MCF 10A (cell line): ENCODE results near the gene BLTP2. TPM values are rescaled to one million over a fixed set of nuclear protein-coding genes. Genes with fewer than 3 reads are reported as not detected.
A peak's percentile ranks its signal among the peaks of the same experiment; 100 is the strongest.

Experiments
- BruUV-seq: library from RNA; stranded (reverse); fragments of 400-500 nt; replicated peaks from 2 replicates; lab custom pipeline; 2021; lab: Mats Ljungman, UMichigan
- CTCF ChIA-PET: fragments of 300-600 bp; sonication (Branson Sonifier 250); formaldehyde crosslinking; extraction: SDS; loops from one replicate; lab custom pipeline; 2021; ENCODE audit warnings: antibody characterized with exemption, inconsistent platforms; lab: Yijun Ruan, JAX
- POLR2A ChIA-PET: fragments of 300-600, 350-650 bp; sonication (Branson Sonifier 250); formaldehyde crosslinking; extraction: SDS; loops from one replicate; lab custom pipeline; 2020; ENCODE audit warnings: antibody characterized with exemption, inconsistent platforms; lab: Yijun Ruan, JAX
- DNase-seq: peaks from one replicate; pipeline ENCODE4 v3.0.0-alpha.2; 2018; ENCODE audit not compliant: unreplicated experiment
- H3K27ac Mint-ChIP-seq: one replicate; pipeline ENCODE4 v1.8.0; 2022; ENCODE audit warnings: mild to moderate bottlenecking, low read depth, mixed read lengths; ENCODE audit not compliant: unreplicated experiment
- H3K27me3 Mint-ChIP-seq: one replicate; pipeline ENCODE4 v1.8.0; 2022; ENCODE audit warnings: mixed read lengths; ENCODE audit not compliant: insufficient read depth, unreplicated experiment
- H3K36me3 Mint-ChIP-seq: one replicate; pipeline ENCODE4 v1.8.0; 2022; ENCODE audit warnings: mild to moderate bottlenecking, moderate library complexity, mixed read lengths; ENCODE audit not compliant: insufficient read depth, unreplicated experiment
- H3K4me1 Mint-ChIP-seq: one replicate; pipeline ENCODE4 v1.8.0; 2022; ENCODE audit warnings: mixed read lengths; ENCODE audit not compliant: insufficient read depth, unreplicated experiment
- H3K4me3 Mint-ChIP-seq: one replicate; pipeline ENCODE4 v1.8.0; 2022; ENCODE audit warnings: mild to moderate bottlenecking, moderate library complexity, mixed read lengths; ENCODE audit not compliant: unreplicated experiment
- H3K9me3 Mint-ChIP-seq: one replicate; pipeline ENCODE4 v1.8.0; 2022; ENCODE audit warnings: mixed read lengths; ENCODE audit not compliant: unreplicated experiment
- CTCF ChIP-seq: fragments of 200-600 bp; IDR thresholded peaks from one replicate; pipeline ENCODE4 v1.8.0; 2022; ENCODE audit warnings: antibody characterized with exemption, mild to moderate bottlenecking; ENCODE audit not compliant: unreplicated experiment
- intact Hi-C: fragments of 100-400 bp; cut with micrococcal nuclease; formaldehyde crosslinking; loops from 2 replicates; pipeline ENCODE4 v1.14.1; 2022
- total RNA-seq: library from RNA; stranded (reverse); gene quantifications from 2 replicates; pipeline ENCODE4 v1.2.3, GENCODE V29; 2022

Gene BLTP2
- total RNA-seq, 1 experiment from 2014 or later = 119 TPM

DNA sequence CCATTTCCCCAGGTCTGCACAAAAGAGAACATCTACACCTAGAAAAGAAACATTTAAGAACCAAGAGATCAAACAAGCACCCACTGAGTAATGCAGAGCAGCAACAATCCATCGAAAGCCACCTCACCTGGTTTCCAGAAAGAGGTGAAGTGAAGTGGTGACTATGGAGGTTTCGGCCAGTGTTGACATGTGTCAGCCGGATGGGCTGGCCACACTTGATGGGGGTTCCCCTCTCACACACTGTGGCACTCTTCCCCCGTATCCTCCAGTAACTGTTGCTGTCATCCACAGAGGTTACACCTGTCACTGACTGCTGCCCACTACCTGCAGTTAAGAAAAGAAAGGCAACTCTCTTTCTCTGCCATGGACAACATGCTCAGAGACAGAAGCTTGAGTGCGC lies 10.2 kb upstream of the BLTP2 start:
- no peaks in the 10 kb centered on the region for H3K9me3 Mint-ChIP-seq
- no peak overlapping the region for H3K4me3 Mint-ChIP-seq
- ChIA-PET CTCF (no interaction called here), POLR2A (interaction anchor here (0.8 to 1.7 kb wide), 2 partner anchors 11 to 36 kb away, joined by 4 to 7 read pairs; partner anchors contain the start of gene BLTP2)
- TF ChIP-seq CTCF = no peak
- peaks cover 10% of the 10 kb centered on the region for H3K4me1 Mint-ChIP-seq
- intact Hi-C loops = no loop called here
- BruUV-seq = no TSS peak
- no peaks in the 10 kb centered on the region for H3K27me3 Mint-ChIP-seq
- H3K36me3 Mint-ChIP-seq = peaks cover 56% of the 10 kb centered on the region
- no peak for DNase-seq
- no peak overlapping the region for H3K27ac Mint-ChIP-seq

DNA sequence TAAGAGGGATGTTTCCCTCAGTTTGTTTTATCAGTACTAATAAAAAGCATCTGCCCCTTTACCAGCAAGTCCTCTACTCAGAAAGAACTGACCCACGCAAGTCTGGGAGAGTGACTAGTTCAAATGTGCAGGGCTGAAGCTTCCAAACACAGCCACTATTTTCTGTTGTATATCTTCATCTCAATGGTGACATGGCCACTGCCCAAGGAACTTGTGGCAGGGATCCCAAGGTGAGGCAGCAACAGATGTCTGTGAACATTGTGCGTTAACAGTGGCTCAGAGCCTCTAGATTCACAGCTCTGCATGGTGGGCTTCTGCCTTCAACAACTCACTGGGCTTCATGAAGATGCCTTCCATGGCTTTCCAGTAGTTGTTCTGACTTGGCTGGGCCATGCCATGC lies 3.7 kb upstream of the BLTP2 start:
- no peaks in the 10 kb centered on the region for H3K9me3 Mint-ChIP-seq
- intact Hi-C loops = no loop called here
- POLR2A ChIA-PET = interaction anchor here (0.5 to 12.0 kb wide), 5 partner anchors 9 to 303 kb away, joined by 3 to 208 read pairs (median 4); partner anchors contain the start of genes PHF12, SDF2 and SUPT6H
- peaks cover 46% of the 10 kb centered on the region for H3K36me3 Mint-ChIP-seq
- H3K4me1 Mint-ChIP-seq = peaks cover 21% of the 10 kb centered on the region
- CTCF ChIA-PET = interaction anchor here (0.6 to 1.2 kb wide), 5 partner anchors 8 to 305 kb away, joined by 3 to 5 read pairs (median 4); no protein-coding TSS in a partner anchor
- DNase-seq = no peak
- H3K27me3 Mint-ChIP-seq = no peaks in the 10 kb centered on the region
- no peak overlapping the region for H3K4me3 Mint-ChIP-seq
- H3K27ac Mint-ChIP-seq = no peak overlapping the region
- no peak for TF ChIP-seq CTCF
- TSS peak; percentile 36 for BruUV-seq

- Mint-ChIP-seq H3K4me3 (peak overlapping the region; percentile 94), H3K27ac (peak overlapping the region; percentile 86), H3K36me3 (peaks cover 51% of the 10 kb centered on the region), H3K4me1 (peaks cover 27% of the 10 kb centered on the region), H3K27me3 (no peaks in the 10 kb centered on the region), H3K9me3 (no peaks in the 10 kb centered on the region)
- no peak for DNase-seq
- ChIA-PET CTCF (interaction anchor here (0.5 to 4.3 kb wide), 11 partner anchors 10 to 80 kb away, joined by 3 to 25 read pairs (median 4); partner anchors contain the start of genes RPL23A, SDF2, SUPT6H and TLCD1), POLR2A (interaction anchor here (0.6 to 12.0 kb wide), 16 partner anchors 10 to 306 kb away, joined by 3 to 208 read pairs (median 4); partner anchors contain the start of genes PIGS, RPL23A, SDF2 and SUPT6H)
- no peak for TF ChIP-seq CTCF
- BruUV-seq = no TSS peak
- intact Hi-C loops = loop anchor here (2.0 kb wide), 1 partner anchor 73 kb away; the partner anchor contains the start of gene RPL23A
These were observed 1.2 kb upstream of the BLTP2 start for GRCh38 chr17:28646039-28646754.

- Mint-ChIP-seq H3K9me3 (no peaks in the 10 kb centered on the region), H3K36me3 (peaks cover 53% of the 10 kb centered on the region), H3K27me3 (no peaks in the 10 kb centered on the region), H3K4me1 (peaks cover 27% of the 10 kb centered on the region), H3K27ac (peak overlapping the region; percentile 83), H3K4me3 (peak overlapping the region; percentile 94)
- DNase-seq = no peak
- TSS peak; percentile 90 for BruUV-seq
- intact Hi-C loops = no loop called here
- POLR2A ChIA-PET = interaction anchor here (0.6 to 12.0 kb wide), 25 partner anchors 10 to 804 kb away, joined by 3 to 208 read pairs (median 5); partner anchors contain the start of genes ALDOC, PHF12, PIGS and RPL23A
- no peak for TF ChIP-seq CTCF
- CTCF ChIA-PET = interaction anchor here (0.5 to 4.3 kb wide), 6 partner anchors 16 to 74 kb away, joined by 3 to 25 read pairs (median 4); partner anchors contain the start of genes RPL23A, SDF2 and SUPT6H
These were observed 600 bp upstream of the BLTP2 start for GRCh38 chr17:28645576-28645939.
